IMR-90 (cell line): ENCODE measurements around the gene CELA3A.

Source experiments
- BHLHE40 ChIP-seq: fragments of 150-350 bp; IDR thresholded peaks from 2 replicates; pipeline ENCODE4 v1.6.1; 2016; ENCODE audit warnings: mild to moderate bottlenecking, low read depth, low read length
- CEBPB ChIP-seq: IDR thresholded peaks from 2 replicates; pipeline ENCODE4 v1.6.1; 2012; ENCODE audit warnings: low read depth, low read length, improper control_type of control experiment
- CHD1 ChIP-seq: IDR thresholded peaks from 2 replicates; pipeline ENCODE4 v1.6.1; 2012; ENCODE audit warnings: low read depth, low read length, improper control_type of control experiment
- CTCF ChIP-seq: conservative IDR thresholded peaks from 2 replicates; pipeline ENCODE4 v1.5.1; 2012; ENCODE audit warnings: mild to moderate bottlenecking, low read depth, low read length, improper control_type of control experiment
- ELK1 ChIP-seq: fragments of 150-350 bp; IDR thresholded peaks from 2 replicates; pipeline ENCODE4 v1.6.1; 2016; ENCODE audit warnings: low read depth, mild to moderate bottlenecking, low read length, moderate library complexity, borderline replicate concordance
- MAZ ChIP-seq: IDR thresholded peaks from 2 replicates; pipeline ENCODE4 v1.6.1; 2012; ENCODE audit warnings: low read depth, mild to moderate bottlenecking, low read length, improper control_type of control experiment, moderate library complexity, borderline replicate concordance
- MXI1 ChIP-seq: IDR thresholded peaks from 2 replicates; pipeline ENCODE4 v1.6.1; 2012; ENCODE audit warnings: low read depth, mild to moderate bottlenecking, low read length, moderate library complexity, borderline replicate concordance
- NFE2L2 ChIP-seq: fragments of 150-350 bp; IDR thresholded peaks from 2 replicates; pipeline ENCODE4 v1.6.1; 2016; ENCODE audit warnings: low read depth, mild to moderate bottlenecking, low read length
- POLR2A ChIP-seq: IDR thresholded peaks from 2 replicates; pipeline ENCODE4 v1.6.1; 2012; ENCODE audit warnings: mild to moderate bottlenecking, low read depth, low read length
- RAD21 ChIP-seq: IDR thresholded peaks from 2 replicates; pipeline ENCODE4 v1.6.1; 2012; ENCODE audit warnings: low read length, improper control_type of control experiment
- RCOR1 ChIP-seq: IDR thresholded peaks from 2 replicates; pipeline ENCODE4 v1.6.1; 2012; ENCODE audit warnings: mild to moderate bottlenecking, low read length, improper control_type of control experiment; ENCODE audit not compliant: insufficient replicate concordance
- RFX5 ChIP-seq: IDR thresholded peaks from 2 replicates; pipeline ENCODE4 v1.8.0; 2012; ENCODE audit warnings: low read depth, mild to moderate bottlenecking, low read length, moderate library complexity
- SMC3 ChIP-seq: fragments of 150-350 bp; IDR thresholded peaks from 2 replicates; pipeline ENCODE4 v1.6.1; 2016; ENCODE audit warnings: low read depth, mild to moderate bottlenecking, antibody characterized with exemption, low read length, moderate library complexity
- USF2 ChIP-seq: fragments of 150-350 bp; IDR thresholded peaks from 2 replicates; pipeline ENCODE4 v1.6.1; 2017; ENCODE audit warnings: mild to moderate bottlenecking, antibody characterized with exemption, low read length, low read depth

GRCh38 chr1:22056936-22057335, 55.5 kb downstream of the CELA3A start:
- TF ChIP-seq CTCF (no peak), USF2 (no peak), MAZ (no peak), BHLHE40 (no peak), RFX5 (no peak), SMC3 (no peak), POLR2A (no peak), NFE2L2 (no peak), MXI1 (no peak), CEBPB (no peak), RCOR1 (no peak), ELK1 (no peak), CHD1 (no peak), RAD21 (no peak)
